SH-SY5Y (cell line): ENCODE measurements around the gene DERA.

Experiments used
- GATA2 ChIP-seq: IDR thresholded peaks from 2 replicates; pipeline ENCODE4 v1.6.1; 2011; ENCODE audit warnings: mild to moderate bottlenecking, low read depth, low read length
- GATA3 ChIP-seq: IDR thresholded peaks from 2 replicates; pipeline ENCODE4 v1.6.1; 2011; ENCODE audit warnings: low read depth, mild to moderate bottlenecking, low read length, moderate library complexity

DERA gene

GRCh38 chr12:15982071-15982470, 70.9 kb downstream of the DERA start:
- TF ChIP-seq GATA2 (no peak), GATA3 (no peak)

- no peak for TF ChIP-seq GATA3
- no peak for TF ChIP-seq GATA2
Measured at GRCh38 chr12:15982471-15982870, 71.3 kb downstream of the DERA start.

GRCh38 chr12:15982921-15983320, 71.8 kb downstream of the DERA start:
- TF ChIP-seq GATA3 (no peak), GATA2 (no peak)

GRCh38 chr12:15984097-15984800, 73.1 kb downstream of the DERA start:
- TF ChIP-seq GATA2, result no peak
- TF ChIP-seq GATA3, result no peak

GRCh38 chr12:15984963-15985362, 73.8 kb downstream of the DERA start:
- TF ChIP-seq GATA2, result no peak
- TF ChIP-seq GATA3, result no peak

GRCh38 chr12:15987696-15988095, 76.6 kb downstream of the DERA start:
- TF ChIP-seq GATA2, result no peak
- no peak for TF ChIP-seq GATA3

GRCh38 chr12:15988983-15989755, 78.0 kb downstream of the DERA start:
- TF ChIP-seq GATA2, result no peak
- no peak for TF ChIP-seq GATA3

- TF ChIP-seq GATA2, result no peak
- no peak for TF ChIP-seq GATA3
Measured at GRCh38 chr12:15995801-15996200, 84.7 kb downstream of the DERA start.

GRCh38 chr12:15996254-15996653, 85.1 kb downstream of the DERA start:
- TF ChIP-seq GATA3, result no peak
- no peak for TF ChIP-seq GATA2

GRCh38 chr12:15996948-15997347, 85.8 kb downstream of the DERA start:
- no peak for TF ChIP-seq GATA2
- TF ChIP-seq GATA3, result no peak

- TF ChIP-seq GATA2 (no peak), GATA3 (no peak)
Measured at GRCh38 chr12:15997910-15998309, 86.8 kb downstream of the DERA start.

GRCh38 chr12:16002880-16003279, 91.7 kb downstream of the DERA start:
- no peak for TF ChIP-seq GATA3
- TF ChIP-seq GATA2, result no peak

GRCh38 chr12:16003460-16003859, 92.3 kb downstream of the DERA start:
- TF ChIP-seq GATA2, result no peak
- no peak for TF ChIP-seq GATA3

GRCh38 chr12:16006752-16007151, 95.6 kb downstream of the DERA start:
- no peak for TF ChIP-seq GATA3
- TF ChIP-seq GATA2, result no peak

- TF ChIP-seq GATA2 (no peak), GATA3 (no peak)
Measured at GRCh38 chr12:16008421-16008824, 97.3 kb downstream of the DERA start.

- TF ChIP-seq GATA2 (no peak), GATA3 (no peak)
Measured at GRCh38 chr12:16012117-16012516, 101.0 kb downstream of the DERA start.
